ENCODE measurements around the gene ZNF771. TPM values are rescaled to one million over a fixed set of nuclear protein-coding genes. Genes with fewer than 3 reads are reported as not detected.

The ZNF771 gene
- total RNA-seq = 1 to 10 TPM; 3.5 to 6.5 TPM

GRCh38 chr16:30407102-30407803 lies at the start of gene ZNF771:
Gene ZNF771, plus strand, starts transcription at chr16:30407606. Its CDS starts 448 bp downstream, at chr16:30408054.
- Histone ChIP-seq H3K9me3 (no peaks in the 10 kb centered on the region), H3K27ac (peak within 1 kb of the TSS; percentile 70), H3K27me3 (no peaks in the 10 kb centered on the region), H3K4me3 (peak within 1 kb of the TSS; percentile 62), H3K9ac (ENCODE audit: low read depth in 2 of 2, low read length in 2 of 2) (peak within 1 kb of the TSS; percentile 75 to 89), H3K4me1 (no peaks in the 10 kb centered on the region), H3K36me3 (no peaks in the 10 kb centered on the region)
- TF ChIP-seq CTCF (IDR thresholded peaks at IDR 0.05) = no peak
- DNase-seq = peak; percentile 97
- intact Hi-C loops (cut with DNase I) = no loop called here

GRCh38 chr16:30357715-30358576 lies 49.5 kb upstream of the ZNF771 start:
- H3K4me1 ChIP-seq = peaks cover 7% of the 10 kb centered on the region
- no peak overlapping the region for H3K4me3 ChIP-seq
- H3K36me3 ChIP-seq = no peaks in the 10 kb centered on the region
- H3K9ac ChIP-seq (ENCODE audit: low read depth in 2 of 2, low read length in 2 of 2) = no peak overlapping the region
- intact Hi-C loops (cut with DNase I) = loop anchor here (10.0 kb wide), 1 partner anchor 263 kb away; the partner anchor contains the start of genes TBX6 and YPEL3
- no peaks in the 10 kb centered on the region for H3K27me3 ChIP-seq
- DNase-seq = no peak
- no peak for TF ChIP-seq CTCF (IDR thresholded peaks at IDR 0.05)
- H3K9me3 ChIP-seq = no peaks in the 10 kb centered on the region
- H3K27ac ChIP-seq = no peak overlapping the region

GRCh38 chr16:30358577-30358936 lies 48.8 kb upstream of the ZNF771 start:
- Histone ChIP-seq H3K4me3 (no peak overlapping the region), H3K27me3 (no peaks in the 10 kb centered on the region), H3K9ac (ENCODE audit: low read depth in 2 of 2, low read length in 2 of 2) (no peak overlapping the region), H3K4me1 (peaks cover 7% of the 10 kb centered on the region), H3K9me3 (no peaks in the 10 kb centered on the region), H3K36me3 (no peaks in the 10 kb centered on the region), H3K27ac (no peak overlapping the region)
- no peak for DNase-seq
- no peak for TF ChIP-seq CTCF (IDR thresholded peaks at IDR 0.05)
- intact Hi-C loops (cut with DNase I) = loop anchor here (10.0 kb wide), 1 partner anchor 264 kb away; the partner anchor contains the start of genes TBX6 and YPEL3

DNA sequence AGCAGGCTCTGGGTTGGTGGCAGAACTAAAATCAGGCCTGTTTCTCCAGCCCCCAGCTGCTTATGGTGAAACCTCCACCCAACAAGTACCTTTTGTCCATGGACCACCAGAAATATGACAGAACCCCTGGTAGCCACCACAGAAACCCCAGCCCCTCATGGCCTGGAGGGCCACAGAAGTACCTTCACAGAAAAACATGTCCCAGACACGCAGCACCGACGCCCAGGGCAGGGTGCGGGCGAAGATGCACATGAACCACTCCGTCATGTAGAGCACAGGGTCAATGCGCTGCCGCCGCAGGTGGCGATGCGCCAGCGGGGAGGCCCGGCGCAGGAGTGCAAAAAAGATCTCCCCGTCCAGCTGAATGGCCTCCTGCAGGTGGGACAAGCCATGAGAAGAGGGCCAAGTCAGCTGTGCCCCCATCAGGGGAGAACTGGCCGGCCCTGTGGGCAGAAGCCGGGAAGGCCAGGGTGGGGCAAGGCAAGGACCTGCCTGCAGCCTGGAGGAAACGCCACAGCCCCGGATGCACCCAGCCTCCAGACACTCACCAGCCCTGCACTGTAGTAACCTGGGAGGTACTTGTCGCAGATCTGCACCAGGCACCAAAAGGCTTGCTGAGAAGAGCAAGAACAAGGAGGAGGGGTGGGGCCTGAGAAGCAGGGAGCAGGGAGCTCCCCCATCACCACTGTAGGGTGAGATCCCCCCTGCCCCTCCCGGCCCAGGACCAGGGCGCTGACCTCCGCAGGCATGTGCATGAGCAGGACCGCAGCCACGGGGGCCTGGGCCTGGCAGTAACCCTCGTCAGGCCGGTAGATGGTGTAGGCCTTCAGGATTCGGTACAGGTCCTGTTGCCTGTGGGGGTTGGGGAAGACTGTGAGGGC lies 48.2 kb upstream of the ZNF771 start:
- no peak overlapping the region for H3K27ac ChIP-seq
- H3K4me3 ChIP-seq = no peak overlapping the region
- H3K4me1 ChIP-seq = peaks cover under 1% of the 10 kb centered on the region
- no peak for DNase-seq
- no peak overlapping the region for H3K9ac ChIP-seq (ENCODE audit: low read depth in 2 of 2, low read length in 2 of 2)
- no peaks in the 10 kb centered on the region for H3K27me3 ChIP-seq
- H3K36me3 ChIP-seq = no peaks in the 10 kb centered on the region
- H3K9me3 ChIP-seq = no peaks in the 10 kb centered on the region
- intact Hi-C loops (cut with DNase I) = loop anchor here (10.0 kb wide), 1 partner anchor 264 kb away; the partner anchor contains the start of genes TBX6 and YPEL3
- TF ChIP-seq CTCF (IDR thresholded peaks at IDR 0.05) = no peak

DNA sequence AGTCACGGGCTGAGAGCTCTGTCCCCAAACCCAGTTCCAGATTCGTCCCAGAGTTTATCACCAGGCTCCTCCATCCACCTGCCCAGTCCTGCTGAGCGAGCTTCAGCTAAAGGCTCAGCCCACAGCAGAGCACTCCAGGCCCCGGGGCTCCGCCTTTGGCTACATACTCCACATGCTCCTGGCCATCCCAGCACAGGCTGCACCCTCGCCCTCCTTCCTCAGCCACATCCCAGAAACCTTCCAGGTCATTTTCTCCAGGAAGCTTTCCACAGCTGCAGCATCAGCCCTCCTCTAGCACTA lies 47.6 kb upstream of the ZNF771 start:
- Histone ChIP-seq H3K9ac (ENCODE audit: low read depth in 2 of 2, low read length in 2 of 2) (no peak overlapping the region), H3K36me3 (no peaks in the 10 kb centered on the region)

More for the DNA sequence above, 47.6 kb upstream of the ZNF771 start:
- intact Hi-C loops (cut with DNase I) = loop anchor here (10.0 kb wide), 1 partner anchor 265 kb away; the partner anchor contains the start of genes TBX6 and YPEL3
- Histone ChIP-seq H3K27me3 (no peaks in the 10 kb centered on the region), H3K9me3 (no peaks in the 10 kb centered on the region), H3K27ac (no peak overlapping the region), H3K4me3 (no peak overlapping the region), H3K4me1 (no peaks in the 10 kb centered on the region)
- no peak for TF ChIP-seq CTCF (IDR thresholded peaks at IDR 0.05)
- no peak for DNase-seq

Measured in colonic mucosa (tissue), 4 donors.